Lower lobe of right lung (tissue), 2 donors: Measurements from ENCODE around the gene TPO. TPM values are rescaled to one million over a fixed set of nuclear protein-coding genes. Genes with fewer than 3 reads are reported as not detected.

Experiments used
- ATAC-seq, 2 donors: fragments of 200-7000 bp; cut with Tn5 transposase; one replicate each; pipeline ENCODE4 v1.9.1; 2020 to 2022; ENCODE audit warnings: mild to moderate bottlenecking in 2 of 2, moderate library complexity in 2 of 2
- DNase-seq: peaks from one replicate; pipeline ENCODE4 v3.0.0-alpha.2; 2020
- H3K27ac ChIP-seq: fragments of 200-600 bp; one replicate; pipeline ENCODE4 v1.8.0; 2022
- H3K27me3 ChIP-seq: fragments of 200-600 bp; one replicate; pipeline ENCODE4 v1.8.0; 2022; ENCODE audit warnings: low read depth
- H3K36me3 ChIP-seq: fragments of 200-600 bp; one replicate; pipeline ENCODE4 v1.8.0; 2022; ENCODE audit warnings: mild to moderate bottlenecking
- H3K4me1 ChIP-seq: fragments of 200-600 bp; one replicate; pipeline ENCODE4 v1.8.0; 2022
- H3K4me3 ChIP-seq: fragments of 200-600 bp; one replicate; pipeline ENCODE4 v1.8.0; 2022; ENCODE audit warnings: mild to moderate bottlenecking
- H3K9me3 ChIP-seq: fragments of 200-600 bp; one replicate; pipeline ENCODE4 v1.8.0; 2022
- intact Hi-C: fragments of 100-400 bp; cut with DNase I; formaldehyde crosslinking; loops from one replicate; pipeline ENCODE4 v1.11.0; 2022
- total RNA-seq: library from RNA; stranded (reverse); fragmentation: NEBNext Ultra II Directional; extraction: Animal tissue kit (Norgen Biotek cat#: 25700); gene quantifications from one replicate; pipeline ENCODE4 v1.2.1, GENCODE V29; 2021
- TF ChIP-seq, protein P1 (sequence below): fragments of 200-600 bp; IDR thresholded peaks from one replicate; pipeline ENCODE4 v1.8.0; 2022; ENCODE audit warnings: antibody characterized with exemption, mild to moderate bottlenecking
- donor health status: DM: no; HTN: yes; CAD: no; lungs with severe emphysema.

TPO gene
- total RNA-seq, 1 donor from 2014 or later = 0.21 TPM

- H3K27ac ChIP-seq = no peak overlapping the region
- H3K9me3 ChIP-seq = no peaks in the 10 kb centered on the region
- no peak for DNase-seq
- peaks cover 12% of the 10 kb centered on the region for H3K27me3 ChIP-seq
- intact Hi-C loops = no loop called here
- ATAC-seq = no peak
- H3K4me3 ChIP-seq = no peak overlapping the region
- no peaks in the 10 kb centered on the region for H3K36me3 ChIP-seq
- peaks cover 12% of the 10 kb centered on the region for H3K4me1 ChIP-seq
- TF ChIP-seq, protein P1, sequence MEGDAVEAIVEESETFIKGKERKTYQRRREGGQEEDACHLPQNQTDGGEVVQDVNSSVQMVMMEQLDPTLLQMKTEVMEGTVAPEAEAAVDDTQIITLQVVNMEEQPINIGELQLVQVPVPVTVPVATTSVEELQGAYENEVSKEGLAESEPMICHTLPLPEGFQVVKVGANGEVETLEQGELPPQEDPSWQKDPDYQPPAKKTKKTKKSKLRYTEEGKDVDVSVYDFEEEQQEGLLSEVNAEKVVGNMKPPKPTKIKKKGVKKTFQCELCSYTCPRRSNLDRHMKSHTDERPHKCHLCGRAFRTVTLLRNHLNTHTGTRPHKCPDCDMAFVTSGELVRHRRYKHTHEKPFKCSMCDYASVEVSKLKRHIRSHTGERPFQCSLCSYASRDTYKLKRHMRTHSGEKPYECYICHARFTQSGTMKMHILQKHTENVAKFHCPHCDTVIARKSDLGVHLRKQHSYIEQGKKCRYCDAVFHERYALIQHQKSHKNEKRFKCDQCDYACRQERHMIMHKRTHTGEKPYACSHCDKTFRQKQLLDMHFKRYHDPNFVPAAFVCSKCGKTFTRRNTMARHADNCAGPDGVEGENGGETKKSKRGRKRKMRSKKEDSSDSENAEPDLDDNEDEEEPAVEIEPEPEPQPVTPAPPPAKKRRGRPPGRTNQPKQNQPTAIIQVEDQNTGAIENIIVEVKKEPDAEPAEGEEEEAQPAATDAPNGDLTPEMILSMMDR = no peak
Measured at GRCh38 chr2:1548910-1549673, 135.8 kb downstream of the TPO start.

GRCh38 chr2:1550076-1550475 is 136.8 kb downstream of the TPO start:
- intact Hi-C loops = no loop called here
- no peak for DNase-seq
- ATAC-seq = no peak

DNA sequence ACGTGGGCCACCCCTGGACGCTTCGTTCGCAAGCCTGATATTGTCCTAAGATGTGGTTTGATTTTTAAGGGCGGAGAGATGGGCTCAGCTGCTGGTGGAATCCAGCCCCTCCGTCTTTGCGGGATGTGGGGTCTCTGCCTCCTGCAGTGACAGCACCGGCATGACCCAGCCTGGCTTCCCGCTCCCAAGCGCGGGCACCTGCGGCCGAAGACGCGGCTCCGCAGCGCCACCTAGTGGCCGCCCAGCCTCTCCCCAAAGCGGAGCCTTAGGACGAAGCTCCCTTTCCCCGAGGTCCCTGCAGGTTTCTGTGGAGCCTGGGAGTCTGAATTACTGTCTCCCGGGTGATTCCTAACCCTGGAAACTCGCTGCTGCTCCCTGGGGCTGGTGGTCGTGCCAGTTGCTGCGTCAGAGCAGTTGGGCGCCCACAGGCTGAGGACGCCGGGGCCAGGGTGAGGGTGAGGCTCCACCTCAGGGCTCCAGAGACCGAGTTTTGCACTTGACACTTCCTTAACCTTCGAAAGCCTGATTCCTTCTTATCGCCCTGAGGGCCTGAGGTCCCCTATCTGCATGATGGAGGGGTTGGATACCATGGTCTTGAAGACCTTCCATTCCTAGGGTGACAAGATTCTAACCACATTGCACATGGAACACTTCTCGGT is 137.5 kb downstream of the TPO start:
- Histone ChIP-seq H3K27me3 (peaks cover 12% of the 10 kb centered on the region), H3K9me3 (no peaks in the 10 kb centered on the region), H3K36me3 (no peaks in the 10 kb centered on the region), H3K4me3 (no peak overlapping the region), H3K27ac (no peak overlapping the region), H3K4me1 (peaks cover 13% of the 10 kb centered on the region)
- TF ChIP-seq, protein P1 = peak; percentile 97
- intact Hi-C loops = no loop called here
- ATAC-seq (peak; percentile 78 to 84), DNase-seq (peak; percentile 71)

More at GRCh38 chr2:1550076-1550475, 136.8 kb downstream of the TPO start:
- no peak overlapping the region for H3K27ac ChIP-seq
- no peaks in the 10 kb centered on the region for H3K36me3 ChIP-seq
- TF ChIP-seq, protein P1 = no peak
- H3K4me1 ChIP-seq = peaks cover 13% of the 10 kb centered on the region
- no peaks in the 10 kb centered on the region for H3K9me3 ChIP-seq
- H3K4me3 ChIP-seq = no peak overlapping the region
- H3K27me3 ChIP-seq = peaks cover 12% of the 10 kb centered on the region

GRCh38 chr2:1551905-1552304 is 138.6 kb downstream of the TPO start:
- Histone ChIP-seq H3K4me3 (no peak overlapping the region), H3K27me3 (peaks cover 4% of the 10 kb centered on the region), H3K4me1 (peaks cover 13% of the 10 kb centered on the region), H3K9me3 (no peaks in the 10 kb centered on the region), H3K27ac (no peak overlapping the region), H3K36me3 (no peaks in the 10 kb centered on the region)
- TF ChIP-seq, protein P1 = no peak
- ATAC-seq (no peak), DNase-seq (no peak)
- intact Hi-C loops = no loop called here

DNA sequence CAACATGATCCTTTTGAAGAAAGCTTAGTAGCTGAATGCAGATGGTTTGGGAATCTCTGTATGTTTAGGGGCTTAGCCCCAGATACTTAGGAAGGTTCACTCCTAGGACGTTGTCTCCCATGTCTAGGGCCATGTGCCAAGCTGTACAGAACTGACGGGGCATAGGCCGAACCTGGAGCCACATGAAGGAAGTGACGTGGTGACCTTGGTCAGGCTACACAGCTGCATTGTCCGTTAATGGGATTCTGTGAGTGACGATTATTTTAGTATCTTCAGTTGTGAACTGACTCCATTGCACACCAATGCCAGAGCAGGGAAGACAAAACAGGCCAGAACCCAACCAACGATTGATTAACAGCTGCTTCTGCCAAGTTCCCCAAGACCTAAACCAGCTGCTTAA is 139.3 kb downstream of the TPO start:
- Histone ChIP-seq H3K27me3 (peaks cover 4% of the 10 kb centered on the region), H3K9me3 (no peaks in the 10 kb centered on the region), H3K36me3 (no peaks in the 10 kb centered on the region), H3K27ac (no peak overlapping the region), H3K4me1 (peaks cover 13% of the 10 kb centered on the region), H3K4me3 (no peak overlapping the region)
- TF ChIP-seq, protein P1 = no peak
- no peak for ATAC-seq
- intact Hi-C loops = no loop called here
- DNase-seq = no peak
